Measurements from ENCODE around the gene ALG12. TPM values are rescaled to one million over a fixed set of nuclear protein-coding genes. Genes with fewer than 3 reads are reported as not detected.

The ALG12 gene
- 18.8 and 20.0 TPM in 2 replicates for total RNA-seq

GRCh38 chr22:49917974-49918910 is at the start of gene ALG12, which contains the start of gene CRELD2:
TSS of gene ALG12 (minus strand) at chr22:49918438. CDS start at chr22:49913765, 4,673 bp downstream.
TSS of gene CRELD2 (plus strand) at chr22:49918634. CDS start at chr22:49918770, 136 bp downstream.
- H3K9me3 ChIP-seq (ENCODE audit: low read depth, low read length): no peaks in the 10 kb centered on the region
- peak within 1 kb of the TSS; percentile 84 for H2AFZ ChIP-seq (ENCODE audit: low read length)
- H3K27me3 ChIP-seq (ENCODE audit: insufficient read depth, low read length): no peaks in the 10 kb centered on the region
- peak within 1 kb of the TSS; percentile 78 for H3K27ac ChIP-seq (ENCODE audit: low read depth, low read length)
- H3K79me2 ChIP-seq (ENCODE audit: insufficient read depth, low read length): peaks cover 13% of the 10 kb centered on the region
- peaks cover 7% of the 10 kb centered on the region for H3K4me1 ChIP-seq (ENCODE audit: insufficient read depth, low read length)
- peaks cover 22% of the 10 kb centered on the region for H3K36me3 ChIP-seq (ENCODE audit: insufficient read depth, low read length)
- peak within 1 kb of the TSS; percentile 93 for H3K4me3 ChIP-seq (ENCODE audit: insufficient read depth, low read length)
- H3K4me2 ChIP-seq (ENCODE audit: insufficient read depth, low read length): peak within 1 kb of the TSS; percentile 92
- peak; percentile 100 for DNase-seq (ENCODE audit: insufficient read length, low spot score, missing footprints)
- peaks cover 3% of the 10 kb centered on the region for H4K20me1 ChIP-seq (ENCODE audit: insufficient read depth, low read length)
- TF ChIP-seq CTCF (IDR thresholded peaks at IDR 0.05; ENCODE audit: extremely low read depth, low read depth, low read length): no peak

- Histone ChIP-seq H3K27ac (ENCODE audit: low read depth, low read length) (peak overlapping the region; percentile 51), H3K4me1 (ENCODE audit: insufficient read depth, low read length) (peaks cover 28% of the 10 kb centered on the region), H3K4me3 (ENCODE audit: insufficient read depth, low read length) (peak overlapping the region; percentile 53), H3K36me3 (ENCODE audit: insufficient read depth, low read length) (peaks cover 12% of the 10 kb centered on the region), H3K79me2 (ENCODE audit: insufficient read depth, low read length) (peaks cover 24% of the 10 kb centered on the region), H3K27me3 (ENCODE audit: insufficient read depth, low read length) (no peaks in the 10 kb centered on the region), H2AFZ (ENCODE audit: low read length) (peak overlapping the region; percentile 72), H4K20me1 (ENCODE audit: insufficient read depth, low read length) (peaks cover 4% of the 10 kb centered on the region), H3K9me3 (ENCODE audit: low read depth, low read length) (no peaks in the 10 kb centered on the region), H3K4me2 (ENCODE audit: insufficient read depth, low read length) (peak overlapping the region; percentile 48)
- DNase-seq (ENCODE audit: insufficient read length, low spot score, missing footprints): peak; percentile 92
- no peak for TF ChIP-seq CTCF (IDR thresholded peaks at IDR 0.05; ENCODE audit: extremely low read depth, low read depth, low read length)
Measured at GRCh38 chr22:49967706-49968208, 49.5 kb upstream of the ALG12 start.

- peak overlapping the region; percentile 53 for H3K4me3 ChIP-seq (ENCODE audit: insufficient read depth, low read length)
- peak overlapping the region; percentile 48 for H3K4me2 ChIP-seq (ENCODE audit: insufficient read depth, low read length)
- TF ChIP-seq CTCF (IDR thresholded peaks at IDR 0.05; ENCODE audit: extremely low read depth, low read depth, low read length): no peak
- H3K9me3 ChIP-seq (ENCODE audit: low read depth, low read length): no peaks in the 10 kb centered on the region
- peak overlapping the region; percentile 51 for H3K27ac ChIP-seq (ENCODE audit: low read depth, low read length)
- H2AFZ ChIP-seq (ENCODE audit: low read length): peak overlapping the region; percentile 72
- H3K79me2 ChIP-seq (ENCODE audit: insufficient read depth, low read length): peaks cover 30% of the 10 kb centered on the region
- H4K20me1 ChIP-seq (ENCODE audit: insufficient read depth, low read length): peaks cover 6% of the 10 kb centered on the region
- peaks cover 32% of the 10 kb centered on the region for H3K4me1 ChIP-seq (ENCODE audit: insufficient read depth, low read length)
- no peaks in the 10 kb centered on the region for H3K27me3 ChIP-seq (ENCODE audit: insufficient read depth, low read length)
- peak; percentile 87 for DNase-seq (ENCODE audit: insufficient read length, low spot score, missing footprints)
- H3K36me3 ChIP-seq (ENCODE audit: insufficient read depth, low read length): peaks cover 14% of the 10 kb centered on the region
Measured at GRCh38 chr22:49966774-49967705, 48.8 kb upstream of the ALG12 start.

Data from osteoblast (primary cell).